DND-41 (cell line): Measurements from ENCODE around the gene DNAJC4.

Experiments used
- EZH2 ChIP-seq: IDR thresholded peaks from 3 replicates; pipeline ENCODE4 v1.6.1; 2012; ENCODE audit warnings: borderline replicate concordance, low read depth, mild to moderate bottlenecking, moderate library complexity, low read length, inconsistent platforms; ENCODE audit not compliant: severe bottlenecking
- TF ChIP-seq, protein P1 (sequence below): IDR thresholded peaks from 2 replicates; pipeline ENCODE4 v1.5.1; 2012; ENCODE audit warnings: borderline replicate concordance, low read length, moderate library complexity, mild to moderate bottlenecking; ENCODE audit not compliant: poor library complexity, severe bottlenecking; ENCODE audit errors: extremely low read depth

DNA sequence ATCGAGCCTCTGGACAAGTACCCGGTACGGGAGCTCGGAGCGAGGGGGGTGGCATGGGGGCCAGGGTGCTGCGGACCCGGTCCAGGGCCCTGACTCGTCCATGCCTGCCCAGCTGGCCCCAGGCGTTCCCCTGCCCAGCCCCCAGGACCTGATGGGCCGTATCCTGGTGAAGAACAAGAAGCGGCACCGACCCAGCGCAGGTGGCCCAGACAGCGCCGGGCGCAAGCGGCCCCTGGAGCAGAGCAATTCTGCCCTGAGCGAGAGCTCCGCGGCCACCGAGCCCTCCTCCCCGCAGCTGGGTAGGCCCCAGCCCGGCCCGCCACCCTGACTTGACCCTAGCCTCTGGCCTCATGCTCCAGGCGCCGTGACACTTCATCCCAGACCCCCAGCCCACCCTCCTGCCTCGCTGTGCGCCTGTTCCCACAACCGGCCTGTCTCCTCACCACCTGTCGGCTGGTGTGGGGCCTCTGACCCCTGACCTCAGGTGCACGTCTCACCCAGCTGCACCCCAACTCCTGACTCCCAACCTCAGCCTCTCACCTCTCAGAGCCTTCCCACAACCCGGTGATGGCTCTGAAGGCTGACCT is 28.7 kb downstream of the DNAJC4 start:
- TF ChIP-seq, protein P1, sequence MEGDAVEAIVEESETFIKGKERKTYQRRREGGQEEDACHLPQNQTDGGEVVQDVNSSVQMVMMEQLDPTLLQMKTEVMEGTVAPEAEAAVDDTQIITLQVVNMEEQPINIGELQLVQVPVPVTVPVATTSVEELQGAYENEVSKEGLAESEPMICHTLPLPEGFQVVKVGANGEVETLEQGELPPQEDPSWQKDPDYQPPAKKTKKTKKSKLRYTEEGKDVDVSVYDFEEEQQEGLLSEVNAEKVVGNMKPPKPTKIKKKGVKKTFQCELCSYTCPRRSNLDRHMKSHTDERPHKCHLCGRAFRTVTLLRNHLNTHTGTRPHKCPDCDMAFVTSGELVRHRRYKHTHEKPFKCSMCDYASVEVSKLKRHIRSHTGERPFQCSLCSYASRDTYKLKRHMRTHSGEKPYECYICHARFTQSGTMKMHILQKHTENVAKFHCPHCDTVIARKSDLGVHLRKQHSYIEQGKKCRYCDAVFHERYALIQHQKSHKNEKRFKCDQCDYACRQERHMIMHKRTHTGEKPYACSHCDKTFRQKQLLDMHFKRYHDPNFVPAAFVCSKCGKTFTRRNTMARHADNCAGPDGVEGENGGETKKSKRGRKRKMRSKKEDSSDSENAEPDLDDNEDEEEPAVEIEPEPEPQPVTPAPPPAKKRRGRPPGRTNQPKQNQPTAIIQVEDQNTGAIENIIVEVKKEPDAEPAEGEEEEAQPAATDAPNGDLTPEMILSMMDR: no peak
- TF ChIP-seq EZH2: no peak
